HepG2 (cell line): ENCODE results near the gene PITX3. TPM values are rescaled to one million over a fixed set of nuclear protein-coding genes. Genes with fewer than 3 reads are reported as not detected.

Source experiments
- ATAC-seq: fragments of 200-7000 bp; cut with Tn5 transposase; 3 replicates; pipeline ENCODE4 v1.9.1; 2020; ENCODE audit warnings: mild to moderate bottlenecking, moderate library complexity
- BruUV-seq: library from RNA; stranded (reverse); fragments of 400-500 nt; replicated peaks from 2 replicates; lab custom pipeline; 2021; lab: Mats Ljungman, UMichigan
- CTCF ChIA-PET: fragments of 300-600 bp; formaldehyde crosslinking; extraction: SDS; loops from one replicate; lab custom pipeline; 2021; ENCODE audit warnings: low total read pairs, inconsistent platforms, low intra/inter-chr PET ratio; lab: Yijun Ruan, JAX
- POLR2A ChIA-PET: fragments of 350-600 bp; sonication (Branson Sonifier 250); formaldehyde crosslinking; loops from one replicate; lab custom pipeline; 2020; ENCODE audit warnings: antibody characterized with exemption, inconsistent platforms; lab: Yijun Ruan, JAX
- DNase-seq: peaks from one replicate; pipeline ENCODE4 v3.0.0-alpha.2; 2015; ENCODE audit warnings: low spot score
- FAIRE-seq: peaks from 3 replicates; lab custom pipeline; 2011; peaks lifted over from hg19 to GRCh38; lab: Jason Lieb, UNC
- H2AFZ ChIP-seq: one replicate; pipeline ENCODE4 v1.6.1; 2011; ENCODE audit warnings: low read length, inconsistent platforms
- H3K27ac ChIP-seq: fragments of 300-600 bp; 3 replicates; pipeline ENCODE4 v1.8.0; 2011; ENCODE audit warnings: mixed run types, mild to moderate bottlenecking, mixed read lengths, low read length, inconsistent platforms; ENCODE audit not compliant: insufficient read depth; ENCODE audit errors: extremely low read length
- H3K27me3 ChIP-seq, 2 experiments: fragments of 200-600 bp in 1 of 2; 2 replicates in 1 of 2; 3 replicates in 1 of 2; pipeline versions ENCODE4 v1.6.0 to v1.8.0; 2011; ENCODE audit warnings: low read length in 2 of 2, mild to moderate bottlenecking in 2 of 2, moderate library complexity in 2 of 2, inconsistent platforms in 1 of 2; ENCODE audit not compliant: insufficient read depth in 2 of 2, control insufficient read depth in 1 of 2
- H3K36me3 ChIP-seq, 2 experiments: fragments of 200-600 bp in 1 of 2; replicated peaks in 1 of 2; 2 replicates in 1 of 2; 3 replicates in 1 of 2; pipeline versions ENCODE4 v1.5.1 to v1.8.0; 2011; ENCODE audit warnings: low read length in 2 of 2, inconsistent platforms in 1 of 2; ENCODE audit not compliant: insufficient read depth in 2 of 2, control insufficient read depth in 1 of 2
- H3K4me1 ChIP-seq: 2 replicates; pipeline ENCODE4 v1.5.1; 2012; ENCODE audit warnings: low read length, inconsistent platforms; ENCODE audit not compliant: insufficient read depth
- H3K4me2 ChIP-seq: 2 replicates; pipeline ENCODE4 v1.6.0; 2011; ENCODE audit warnings: low read depth, low read length, inconsistent platforms
- H3K4me3 ChIP-seq, 3 experiments: fragments of 200-600 bp in 1 of 3; sonication (generic), shearing (Covaris generic) in 1 of 3; replicated peaks in 1 of 3; 2 replicates each; pipeline ENCODE4 v1.5.1; 2011 to 2016; ENCODE audit warnings: low read length in 3 of 3, inconsistent platforms in 2 of 3, low read depth in 2 of 3, mild to moderate bottlenecking in 2 of 3, control low read depth in 1 of 3, mixed read lengths in 1 of 3; ENCODE audit not compliant: insufficient read depth in 1 of 3
- H3K79me2 ChIP-seq: one replicate; pipeline ENCODE4 v1.6.1; 2011; ENCODE audit warnings: low read length, inconsistent platforms; ENCODE audit not compliant: insufficient read depth
- H3K9ac ChIP-seq: 2 replicates; pipeline ENCODE4 v1.6.0; 2011; ENCODE audit warnings: mild to moderate bottlenecking, low read depth, low read length, inconsistent platforms; ENCODE audit not compliant: insufficient read depth
- H3K9me3 ChIP-seq: 2 replicates; pipeline ENCODE4 v1.5.1; 2012; ENCODE audit warnings: mild to moderate bottlenecking, low read length
- H4K20me1 ChIP-seq: 2 replicates; pipeline ENCODE4 v1.6.0; 2011; ENCODE audit warnings: inconsistent platforms, mild to moderate bottlenecking, low read length, moderate library complexity; ENCODE audit not compliant: insufficient read depth
- EZH2 ChIP-seq: conservative IDR thresholded peaks from 2 replicates; pipeline ENCODE4 v1.6.1; 2012; ENCODE audit warnings: mild to moderate bottlenecking, low read depth, low read length, moderate library complexity
- FOXO4 ChIP-seq: sonication (generic); formaldehyde crosslinking; conservative IDR thresholded peaks from 2 replicates; pipeline ENCODE4 v1.8.1; 2023; ENCODE audit warnings: missing genetic modification reagents
- GLMP ChIP-seq: sonication (generic); formaldehyde crosslinking; IDR thresholded peaks from 2 replicates; pipeline ENCODE4 v1.9.0; 2021; ENCODE audit warnings: missing genetic modification reagents, mild to moderate bottlenecking, borderline replicate concordance
- HNRNPL ChIP-seq: fragments of 200-400 bp; formaldehyde crosslinking; IDR thresholded peaks from 2 replicates; pipeline ENCODE4 v1.6.1; 2017; ENCODE audit warnings: mild to moderate bottlenecking, low read depth, low read length
- HNRNPLL ChIP-seq: fragments of 200-400 bp; formaldehyde crosslinking; IDR thresholded peaks from 2 replicates; pipeline ENCODE4 v1.6.1; 2017; ENCODE audit warnings: mild to moderate bottlenecking, low read depth, low read length; ENCODE audit not compliant: poor library complexity, severe bottlenecking
- MEIS1 ChIP-seq: sonication (generic); formaldehyde crosslinking; IDR thresholded peaks from 2 replicates; pipeline ENCODE4 v1.9.0; 2021; ENCODE audit warnings: mild to moderate bottlenecking, missing genetic modification reagents, moderate library complexity, borderline replicate concordance
- NONO ChIP-seq, 2 experiments: fragments of 450-650 bp in 1 of 2; sonication (generic) in 1 of 2; formaldehyde crosslinking in 1 of 2; IDR thresholded peaks in 1 of 2; conservative IDR thresholded peaks in 1 of 2; 2 replicates each; pipeline versions ENCODE4 v1.6.1 to v1.8.0; 2017 to 2022; ENCODE audit warnings: mild to moderate bottlenecking in 1 of 2, missing genetic modification reagents in 1 of 2, moderate library complexity in 1 of 2
- NRL ChIP-seq: sonication (generic); formaldehyde crosslinking; IDR thresholded peaks from 2 replicates; pipeline ENCODE4 v1.5.0; 2020; ENCODE audit warnings: missing genetic modification reagents, mild to moderate bottlenecking, moderate library complexity, borderline replicate concordance
- RFXAP ChIP-seq: sonication (generic); formaldehyde crosslinking; IDR thresholded peaks from 2 replicates; pipeline ENCODE4 v1.4.0; 2020; ENCODE audit warnings: missing genetic modification reagents, borderline replicate concordance
- SRSF1 ChIP-seq: fragments of 200-400 bp; formaldehyde crosslinking; optimal IDR thresholded peaks from 2 replicates; pipeline ENCODE3; 2017; ENCODE audit warnings: mild to moderate bottlenecking, low read depth, low read length, moderate library complexity
- UBTF ChIP-seq: sonication (generic); formaldehyde crosslinking; IDR thresholded peaks from 2 replicates; pipeline ENCODE4 v1.4.0; 2020; ENCODE audit warnings: mild to moderate bottlenecking, missing genetic modification reagents
- ZBTB38 ChIP-seq: sonication (generic); formaldehyde crosslinking; IDR thresholded peaks from 2 replicates; pipeline ENCODE4 v1.5.1; 2020; ENCODE audit warnings: mild to moderate bottlenecking, missing genetic modification reagents
- ZNF274 ChIP-seq: sonication (generic); formaldehyde crosslinking; IDR thresholded peaks from 2 replicates; pipeline ENCODE4 v1.5.1; 2020; ENCODE audit warnings: mild to moderate bottlenecking, missing genetic modification reagents
- ZNF326 ChIP-seq: sonication (generic); formaldehyde crosslinking; IDR thresholded peaks from 2 replicates; pipeline ENCODE4 v1.4.0; 2020; ENCODE audit warnings: missing genetic modification reagents, borderline replicate concordance
- ZNF350 ChIP-seq: sonication (generic); formaldehyde crosslinking; IDR thresholded peaks from 2 replicates; pipeline ENCODE4 v1.4.0; 2020; ENCODE audit warnings: mild to moderate bottlenecking, low read depth, missing genetic modification reagents, borderline replicate concordance
- WGBS: methylation state at CpG from one replicate; pipeline ENCODE4 v1.1.6; 2017; ENCODE audit warnings: low lambda C conversion rate; 5-methylcytosine and 5-hydroxymethylcytosine counted together
- in situ Hi-C: cut with HindIII; loops from 2 replicates; pipeline ENCODE4 v1.10.0; 2017; ENCODE audit warnings: low pct_unique_long_range_greater_than_20kb; ENCODE audit not compliant: extremely low pct_ligation_motif_present
- intact Hi-C: fragments of 100-400 bp; cut with micrococcal nuclease; formaldehyde crosslinking; loops from one replicate; pipeline ENCODE4 v1.10.0; 2022; ENCODE audit not compliant: unreplicated experiment
- polyA plus RNA-seq, 8 experiments: library from polyadenylated mRNA; depleted of rRNA in 3 of 8; stranded (reverse) in 7 of 8; unstranded in 1 of 8; fragments of >200 nt; fragmentation: Illumina TruSeq in 4 of 8; extraction: Trizol in 4 of 8; gene quantifications; 2 replicates each; pipeline versions ENCODE4 v1.2.1 to v1.2.3, GENCODE V29; 2011 to 2016; ENCODE audit warnings: low read depth in 4 of 8, missing spikeins in 1 of 8, mixed read lengths in 1 of 8; ENCODE audit not compliant: insufficient read depth in 1 of 8
- total RNA-seq, 5 experiments: library from RNA; depleted of rRNA; stranded (reverse); fragments of >200 nt; fragmentation: Illumina TruSeq; extraction: Trizol; gene quantifications; 2 replicates each; pipeline ENCODE4 v1.2.3, GENCODE V29; 2016; ENCODE audit warnings: low read depth in 1 of 5

The PITX3 gene
- total and polyA plus RNA-seq, 2 of the 13 experiments (the other 11 are each of a cell fraction or from before 2014, with no cell fraction given) = not detected

DNA sequence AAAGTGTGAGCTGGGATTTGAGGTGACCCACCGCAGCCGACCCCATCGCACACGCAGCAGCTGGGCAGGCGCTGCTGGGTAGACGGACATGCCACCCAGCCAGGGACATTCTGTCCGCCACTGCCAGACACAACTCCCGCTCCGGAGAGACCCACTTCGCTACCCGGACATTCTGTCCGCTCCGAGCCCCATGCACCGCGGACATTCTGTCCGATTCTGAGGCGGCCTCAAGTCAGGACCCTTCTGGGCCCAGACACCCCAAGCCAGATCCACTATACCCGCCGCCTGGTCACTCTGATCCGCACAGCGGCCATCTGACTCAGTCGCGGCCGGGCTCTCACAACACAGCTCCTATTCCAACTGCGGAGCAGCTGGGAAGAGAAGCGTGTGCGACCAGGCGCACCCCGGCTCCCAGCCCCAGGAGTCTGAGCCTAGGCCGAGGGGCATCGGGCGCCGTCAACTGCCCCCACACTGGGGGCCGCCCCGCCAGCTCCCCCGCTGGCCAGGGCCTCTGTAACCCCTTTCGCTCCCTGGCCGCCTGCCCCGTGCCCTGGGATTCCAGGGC lies 763 bp downstream of the PITX3 start:
- H3K27me3 ChIP-seq = peaks cover 12 to 62% of the 10 kb centered on the region in 2 experiments; a peak in 4 of 5 replicates
- peak overlapping the region; percentile 61 to 75 (median 61) for H3K4me3 ChIP-seq
- TF ChIP-seq ZBTB38 (CRISPR knock-in tag) (0 out of 2 replicates have a peak, but pooled peaks have one; percentile 28), UBTF (peak; percentile 20; the same call in 1 of the 2 replicates), ZNF274 (no peak), MEIS1 (0 out of 2 replicates have a peak, but pooled peaks have one; percentile 1), HNRNPLL (peak; percentile 41), NONO (IDR thresholded peaks at IDR 0.05) (no peak), NONO (CRISPR knock-in tag; conservative IDR thresholded peaks at IDR 0.05) (no peak), SRSF1 (peak; percentile 5), RFXAP (CRISPR knock-in tag) (no peak), FOXO4 (CRISPR knock-in tag) (0 out of 2 replicates have a peak, but pooled peaks have one; percentile 60), HNRNPL (0 out of 2 replicates have a peak, but pooled peaks have one; percentile 37), NRL (CRISPR knock-in tag) (0 out of 2 replicates have a peak, but pooled peaks have one; percentile 23), EZH2 (peak; percentile 42; the same call in 1 of the 2 replicates), GLMP (CRISPR knock-in tag) (no peak), ZNF350 (CRISPR knock-in tag) (0 out of 2 replicates have a peak, but pooled peaks have one; percentile 3), ZNF326 (CRISPR knock-in tag) (no peak)
- ChIA-PET POLR2A (no interaction called here), CTCF (interaction anchor here (1.3 kb wide), 1 partner anchor 11 kb away, joined by 3 read pairs; no protein-coding TSS in a partner anchor)
- DNase-seq (no peak), FAIRE-seq (no peak), ATAC-seq (peak; percentile 1; the same call in 2 of the 3 replicates)
- intact Hi-C loops = no loop called here
- H3K9me3 ChIP-seq = no peaks in the 10 kb centered on the region
- no peaks in the 10 kb centered on the region for H3K36me3 ChIP-seq
- H4K20me1 ChIP-seq = no peaks in the 10 kb centered on the region
- 27% methylated on average over 21 of the region's 39 CpGs for WGBS
- peaks cover 38% of the 10 kb centered on the region for H3K4me1 ChIP-seq
- H3K9ac ChIP-seq = peak overlapping the region; percentile 48
- H3K4me2 ChIP-seq = peak overlapping the region; percentile 97
- no TSS peak for BruUV-seq
- H3K79me2 ChIP-seq = no peaks in the 10 kb centered on the region
- no peak overlapping the region for H3K27ac ChIP-seq
- H2AFZ ChIP-seq = no peak overlapping the region
- in situ Hi-C loops = no loop called here
